Karpas-422 (cell line): ENCODE measurements around the gene RGS3. TPM values are rescaled to one million over a fixed set of nuclear protein-coding genes. Genes with fewer than 3 reads are reported as not detected.

Experiments
- DNase-seq: peaks from one replicate; pipeline ENCODE4 v3.0.0-alpha.2; 2015
- H2AFZ ChIP-seq: fragments of 200-600 bp; sonication (generic); 2 replicates; pipeline ENCODE4 v1.6.1; 2014; ENCODE audit warnings: antibody characterized with exemption, low read length, mixed read lengths
- H3K27ac ChIP-seq: fragments of 200-600 bp; sonication (generic); 2 replicates; pipeline ENCODE4 v1.5.1; 2014; ENCODE audit warnings: mild to moderate bottlenecking, low read length, moderate library complexity
- H3K27me3 ChIP-seq: fragments of 200-600 bp; sonication (generic); 2 replicates; pipeline ENCODE4 v1.6.1; 2014; ENCODE audit warnings: low read length, mixed read lengths
- H3K36me3 ChIP-seq: fragments of 200-600 bp; sonication (generic); 2 replicates; pipeline ENCODE4 v1.6.1; 2014; ENCODE audit warnings: low read length, mixed read lengths; ENCODE audit not compliant: insufficient read depth
- H3K4me1 ChIP-seq: fragments of 200-600 bp; sonication (generic); 2 replicates; pipeline ENCODE4 v1.6.1; 2014; ENCODE audit warnings: mild to moderate bottlenecking, low read length, mixed read lengths
- H3K4me2 ChIP-seq: fragments of 200-600 bp; sonication (generic); 2 replicates; pipeline ENCODE4 v1.6.1; 2014; ENCODE audit warnings: low read length, low read depth, mild to moderate bottlenecking; ENCODE audit not compliant: poor library complexity, severe bottlenecking
- H3K4me3 ChIP-seq: fragments of 200-600 bp; sonication (generic); 2 replicates; pipeline ENCODE4 v1.5.1; 2014; ENCODE audit warnings: mild to moderate bottlenecking, antibody characterized with exemption, low read length, mixed read lengths
- H3K79me2 ChIP-seq: fragments of 200-600 bp; sonication (generic); 2 replicates; pipeline ENCODE4 v1.6.1; 2014; ENCODE audit warnings: mild to moderate bottlenecking, low read length, mixed read lengths
- H3K9ac ChIP-seq: fragments of 200-600 bp; sonication (generic); 2 replicates; pipeline ENCODE4 v1.6.0; 2014; ENCODE audit warnings: low read length
- H3K9me2 ChIP-seq: fragments of 200-600 bp; sonication (generic), shearing (Covaris generic); replicated peaks from 2 replicates; pipeline ENCODE4 v1.6.0; 2014; ENCODE audit warnings: mild to moderate bottlenecking, low read length, moderate library complexity; ENCODE audit not compliant: insufficient read depth
- H3K9me3 ChIP-seq: fragments of 300-700, 200-600 bp; sonication (generic); 2 replicates; pipeline ENCODE4 v1.6.1; 2014; ENCODE audit warnings: low read length, mixed read lengths
- H4K20me1 ChIP-seq: fragments of 200-600 bp; sonication (generic); 2 replicates; pipeline ENCODE4 v1.6.1; 2014; ENCODE audit warnings: mild to moderate bottlenecking, antibody characterized with exemption, low read length, low read depth; ENCODE audit not compliant: insufficient read depth
- total RNA-seq: library from RNA; depleted of rRNA; stranded (reverse); fragments of >200 nt; shearing (Covaris generic); gene quantifications from 2 replicates; pipeline ENCODE4 v1.2.3, GENCODE V29; 2014; ENCODE audit warnings: low replicate concordance

Gene RGS3
- total RNA-seq, 1 experiment from 2014 or later = 1.3 TPM

DNA sequence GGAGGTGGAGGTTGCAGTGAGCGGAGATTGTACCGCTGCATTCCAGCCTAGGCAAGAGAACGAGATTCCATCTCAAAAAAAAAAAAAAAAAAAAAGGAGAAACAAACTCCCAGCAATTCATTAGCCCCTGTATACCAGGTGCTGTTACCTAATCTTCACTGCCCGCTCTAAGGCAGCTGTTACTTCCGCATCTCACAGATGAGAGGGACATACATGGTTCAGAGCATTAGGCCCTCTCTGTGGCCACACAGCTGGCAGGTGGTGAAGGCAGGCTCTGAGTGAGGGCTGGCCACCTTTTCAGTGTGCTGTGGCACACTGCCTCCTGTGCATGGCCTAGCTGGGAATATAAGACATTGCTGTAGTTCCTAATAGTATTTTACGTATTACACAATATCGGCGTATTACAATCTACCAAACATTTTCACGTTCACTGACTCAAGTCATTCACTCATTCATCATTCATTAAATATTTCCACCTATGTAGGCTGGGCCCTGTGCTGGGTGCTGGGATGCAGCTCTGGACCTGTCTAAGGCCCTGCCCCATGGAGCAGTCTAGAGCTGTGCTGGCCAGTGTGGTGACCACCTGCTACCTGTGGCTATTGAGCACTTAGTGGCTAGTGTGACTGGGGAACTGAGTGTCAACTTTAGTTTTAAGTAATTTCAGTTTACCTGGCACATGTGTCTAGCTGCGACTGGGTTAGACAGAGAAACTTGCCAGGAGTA, 35.8 kb downstream of the RGS3 start:
- no peak overlapping the region for H3K4me3 ChIP-seq
- no peaks in the 10 kb centered on the region for H3K9me2 ChIP-seq
- H3K27me3 ChIP-seq = no peaks in the 10 kb centered on the region
- H3K36me3 ChIP-seq = no peaks in the 10 kb centered on the region
- no peaks in the 10 kb centered on the region for H4K20me1 ChIP-seq
- no peak overlapping the region for H3K4me2 ChIP-seq
- H2AFZ ChIP-seq = no peak overlapping the region
- no peak overlapping the region for H3K27ac ChIP-seq
- no peaks in the 10 kb centered on the region for H3K4me1 ChIP-seq
- H3K9me3 ChIP-seq = no peaks in the 10 kb centered on the region
- no peak for DNase-seq
- no peak overlapping the region for H3K9ac ChIP-seq
- H3K79me2 ChIP-seq = no peaks in the 10 kb centered on the region

DNA sequence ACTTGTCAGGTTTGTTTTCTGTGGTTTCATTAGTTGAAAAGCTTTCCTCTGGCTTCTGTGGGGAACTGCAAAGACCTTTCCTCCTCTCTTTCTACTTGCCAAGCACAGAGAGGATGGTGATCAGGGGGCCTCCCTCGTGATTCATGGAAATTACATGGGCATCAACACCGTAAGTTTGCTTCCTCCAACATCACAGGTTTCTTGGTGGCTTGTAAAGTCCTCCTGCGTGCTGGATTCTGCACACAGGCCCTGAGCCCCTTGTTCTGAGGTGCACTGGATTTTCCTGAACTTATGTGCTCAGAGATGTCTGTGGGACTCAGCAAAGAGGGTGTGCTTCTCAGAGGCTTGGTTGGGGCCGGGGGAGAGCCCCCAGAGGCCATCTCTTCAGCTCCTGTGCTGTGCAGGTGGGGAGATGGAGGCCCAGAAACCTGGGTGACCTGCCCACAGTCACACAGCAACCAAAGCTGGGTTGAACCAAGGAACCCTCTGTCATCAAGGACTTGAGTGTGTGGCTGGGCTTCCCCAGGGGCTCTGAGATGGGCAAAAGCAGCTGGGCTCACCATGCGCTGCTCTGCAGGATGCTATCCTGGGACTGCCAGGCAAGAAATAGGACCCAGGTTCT, 36.5 kb downstream of the RGS3 start:
- Histone ChIP-seq H3K4me3 (no peak overlapping the region), H3K36me3 (no peaks in the 10 kb centered on the region), H2AFZ (no peak overlapping the region), H3K9me2 (no peaks in the 10 kb centered on the region), H4K20me1 (no peaks in the 10 kb centered on the region), H3K27ac (no peak overlapping the region), H3K9me3 (no peaks in the 10 kb centered on the region), H3K79me2 (no peaks in the 10 kb centered on the region), H3K4me1 (no peaks in the 10 kb centered on the region), H3K9ac (no peak overlapping the region), H3K27me3 (no peaks in the 10 kb centered on the region), H3K4me2 (no peak overlapping the region)
- DNase-seq = no peak

DNA sequence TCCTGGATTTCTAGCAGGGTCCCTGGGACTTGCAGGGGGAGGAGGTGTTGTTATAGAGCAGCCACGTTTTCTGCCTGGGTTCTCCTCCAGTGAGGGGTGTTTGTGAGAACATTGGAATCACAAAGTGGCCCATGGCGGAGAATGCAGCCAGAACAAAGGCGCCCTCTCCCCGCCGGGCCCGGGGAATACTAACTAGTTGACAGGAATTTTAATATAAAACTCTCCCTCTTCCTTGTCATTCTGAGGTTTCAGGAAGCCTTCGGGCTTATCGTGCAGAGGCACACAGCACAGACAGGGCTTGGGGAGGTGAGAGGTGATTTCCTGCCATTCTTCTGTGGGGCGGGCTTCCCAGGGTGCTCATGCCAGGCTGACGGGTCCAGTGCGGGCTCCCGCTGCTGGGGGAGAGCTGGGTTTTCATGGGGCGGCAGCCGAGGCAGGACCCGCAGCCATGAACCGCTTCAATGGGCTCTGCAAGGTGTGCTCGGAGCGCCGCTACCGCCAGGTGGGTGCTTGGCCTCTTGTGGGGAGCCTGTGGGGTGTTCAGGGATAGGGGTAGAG, 37.7 kb downstream of the RGS3 start:
- no peaks in the 10 kb centered on the region for H3K9me3 ChIP-seq
- no peaks in the 10 kb centered on the region for H4K20me1 ChIP-seq
- H3K4me3 ChIP-seq = no peak overlapping the region
- no peaks in the 10 kb centered on the region for H3K36me3 ChIP-seq
- H3K27ac ChIP-seq = no peak overlapping the region
- H3K79me2 ChIP-seq = no peaks in the 10 kb centered on the region
- H3K9ac ChIP-seq = no peak overlapping the region
- no peak overlapping the region for H2AFZ ChIP-seq
- no peak for DNase-seq
- H3K4me2 ChIP-seq = no peak overlapping the region
- no peaks in the 10 kb centered on the region for H3K27me3 ChIP-seq
- H3K9me2 ChIP-seq = no peaks in the 10 kb centered on the region
- no peaks in the 10 kb centered on the region for H3K4me1 ChIP-seq

DNA sequence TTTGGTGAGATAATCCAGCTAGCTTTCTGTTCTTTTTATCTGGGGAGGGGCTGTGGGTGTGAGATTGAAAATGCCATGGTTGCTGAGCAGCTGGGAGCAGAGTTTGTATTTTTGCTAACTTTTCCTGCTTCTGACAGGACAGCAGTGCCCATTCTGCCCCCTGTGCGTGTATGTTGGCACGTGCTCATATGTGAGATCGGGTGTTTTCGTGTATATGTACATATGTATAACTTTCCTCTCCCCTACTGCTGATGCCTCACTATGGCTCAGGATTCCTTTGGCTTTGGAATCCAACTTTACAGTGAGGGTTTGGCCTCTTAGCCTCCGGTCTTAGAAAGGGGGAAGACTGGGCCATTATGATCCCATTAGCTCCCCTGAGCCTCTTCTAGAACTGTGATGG, 38.3 kb downstream of the RGS3 start:
- Histone ChIP-seq H3K27ac (no peak overlapping the region), H3K79me2 (no peaks in the 10 kb centered on the region)

DNA sequence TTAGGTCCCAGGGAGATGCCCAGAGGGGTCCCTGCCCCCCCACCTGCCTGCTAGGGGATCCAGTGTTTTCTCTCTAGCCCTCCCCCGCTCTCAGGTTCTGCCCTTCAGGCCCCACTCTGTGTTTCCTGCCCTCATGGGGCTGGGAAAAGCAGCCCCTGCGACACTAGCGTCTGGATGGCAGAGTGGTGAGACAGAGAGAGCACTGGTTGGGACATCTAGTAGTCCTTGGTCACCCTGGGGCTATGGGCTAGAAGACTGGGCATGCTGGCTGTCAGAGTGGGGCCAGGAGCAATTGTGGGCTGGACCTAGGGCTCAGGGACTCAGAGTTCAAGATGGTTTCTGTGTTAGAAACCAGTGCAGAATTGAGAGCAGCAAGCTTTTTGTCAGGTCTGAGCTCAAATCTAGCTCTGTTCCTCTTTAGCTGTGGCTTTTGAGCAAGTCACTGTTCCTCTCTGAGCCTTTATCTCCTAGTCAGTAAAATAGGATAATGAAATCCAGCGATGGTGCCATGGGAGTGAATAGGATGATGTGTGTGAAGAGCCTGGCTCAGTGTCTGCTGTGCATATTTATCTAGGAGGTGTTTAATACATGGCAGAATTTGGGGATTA, 39.0 kb downstream of the RGS3 start:
- Histone ChIP-seq H3K9me3 (no peaks in the 10 kb centered on the region), H2AFZ (no peak overlapping the region), H3K4me1 (no peaks in the 10 kb centered on the region), H3K79me2 (no peaks in the 10 kb centered on the region), H3K27ac (no peak overlapping the region), H3K27me3 (no peaks in the 10 kb centered on the region), H3K36me3 (no peaks in the 10 kb centered on the region), H3K4me2 (no peak overlapping the region), H3K9me2 (no peaks in the 10 kb centered on the region), H3K4me3 (no peak overlapping the region), H3K9ac (no peak overlapping the region), H4K20me1 (no peaks in the 10 kb centered on the region)
- no peak for DNase-seq

More for the DNA sequence above, 38.3 kb downstream of the RGS3 start:
- H3K9me2 ChIP-seq = no peaks in the 10 kb centered on the region
- H3K36me3 ChIP-seq = no peaks in the 10 kb centered on the region
- no peak overlapping the region for H3K4me3 ChIP-seq
- no peaks in the 10 kb centered on the region for H3K4me1 ChIP-seq
- H2AFZ ChIP-seq = no peak overlapping the region
- no peak overlapping the region for H3K4me2 ChIP-seq
- no peaks in the 10 kb centered on the region for H4K20me1 ChIP-seq
- no peaks in the 10 kb centered on the region for H3K9me3 ChIP-seq
- no peak overlapping the region for H3K9ac ChIP-seq
- no peaks in the 10 kb centered on the region for H3K27me3 ChIP-seq
- DNase-seq = no peak

DNA sequence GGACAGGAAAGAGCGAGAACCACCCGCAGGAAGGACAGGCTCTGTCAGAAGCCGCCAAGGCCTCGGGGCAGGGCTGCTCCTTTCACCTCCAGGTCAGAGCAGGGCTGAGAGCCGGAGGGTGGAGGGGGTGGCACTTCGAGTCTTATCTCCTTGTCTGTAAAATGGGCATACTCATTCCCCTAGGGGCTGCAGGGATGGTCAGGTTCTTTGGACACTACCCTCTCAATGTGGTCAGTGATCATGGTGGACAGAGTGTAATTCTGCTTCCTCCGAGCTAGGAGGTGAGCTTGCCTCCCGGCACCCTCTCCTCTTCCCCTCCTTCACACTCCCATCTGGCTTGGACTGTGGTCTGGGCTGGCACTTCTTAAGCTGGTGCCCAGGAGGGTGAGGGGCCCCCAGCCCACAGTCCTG, 39.6 kb downstream of the RGS3 start:
- Histone ChIP-seq H3K36me3 (no peaks in the 10 kb centered on the region), H3K9me3 (no peaks in the 10 kb centered on the region), H3K9ac (no peak overlapping the region), H3K4me1 (no peaks in the 10 kb centered on the region), H2AFZ (no peak overlapping the region), H3K4me3 (no peak overlapping the region), H3K9me2 (no peaks in the 10 kb centered on the region), H4K20me1 (no peaks in the 10 kb centered on the region), H3K27ac (no peak overlapping the region), H3K4me2 (no peak overlapping the region), H3K79me2 (no peaks in the 10 kb centered on the region), H3K27me3 (no peaks in the 10 kb centered on the region)
- no peak for DNase-seq

DNA sequence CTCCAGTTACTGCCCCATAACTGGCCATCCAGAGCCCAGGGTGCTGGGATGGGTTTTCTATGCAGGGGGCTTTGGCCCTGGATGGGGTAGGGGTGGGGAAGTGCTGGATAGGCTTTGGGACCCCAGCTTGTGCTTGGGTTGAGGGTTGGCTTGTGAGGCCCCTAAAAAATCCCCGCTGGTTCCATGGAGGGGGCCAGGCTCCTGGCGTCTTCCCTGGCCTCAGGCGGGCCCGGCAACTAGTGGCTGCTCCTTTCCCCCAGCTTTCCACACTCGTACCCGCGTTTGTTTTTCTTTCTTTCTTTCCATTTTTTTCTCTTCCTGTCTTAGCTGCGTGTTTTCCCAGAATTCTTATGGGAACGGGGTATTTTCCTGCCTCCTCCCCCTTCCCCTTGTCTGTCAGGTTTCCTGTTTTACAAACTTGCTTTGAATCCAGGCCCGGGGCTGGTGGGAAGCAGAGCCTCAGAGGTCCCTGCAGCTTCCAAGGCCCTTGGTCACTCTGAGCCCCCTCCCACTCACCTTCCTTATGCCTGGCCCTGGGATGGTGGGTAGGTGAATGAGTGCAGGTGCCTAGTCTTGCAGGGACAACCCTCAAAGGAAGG, 40.2 kb downstream of the RGS3 start:
- H3K4me2 ChIP-seq = no peak overlapping the region
- DNase-seq = no peak
- no peaks in the 10 kb centered on the region for H3K9me3 ChIP-seq
- H3K4me3 ChIP-seq = no peak overlapping the region
- H2AFZ ChIP-seq = no peak overlapping the region
- H3K27me3 ChIP-seq = no peaks in the 10 kb centered on the region
- H3K9me2 ChIP-seq = no peaks in the 10 kb centered on the region
- no peaks in the 10 kb centered on the region for H3K79me2 ChIP-seq
- H3K4me1 ChIP-seq = no peaks in the 10 kb centered on the region
- no peaks in the 10 kb centered on the region for H3K36me3 ChIP-seq
- no peak overlapping the region for H3K9ac ChIP-seq
- H3K27ac ChIP-seq = no peak overlapping the region
- H4K20me1 ChIP-seq = no peaks in the 10 kb centered on the region
